Myocyte (in vitro differentiated cells): Measurements from ENCODE around the gene PADI3. TPM values are rescaled to one million over a fixed set of nuclear protein-coding genes. Genes with fewer than 3 reads are reported as not detected.

Experiments used
- DNase-seq: peaks from one replicate; pipeline ENCODE4 v3.0.0-alpha.2; 2012; ENCODE audit warnings: low read depth
- total RNA-seq: library from RNA; depleted of rRNA; stranded (reverse); fragments of >200 nt; gene quantifications from 2 replicates; pipeline ENCODE4 v1.2.3, GENCODE V29; 2014

PADI3 gene
- total RNA-seq, 1 donor from 2014 or later, result not detected

GRCh38 chr1:17214876-17215544 lies 33.9 kb upstream of the PADI3 start:
- no peak for DNase-seq

DNA sequence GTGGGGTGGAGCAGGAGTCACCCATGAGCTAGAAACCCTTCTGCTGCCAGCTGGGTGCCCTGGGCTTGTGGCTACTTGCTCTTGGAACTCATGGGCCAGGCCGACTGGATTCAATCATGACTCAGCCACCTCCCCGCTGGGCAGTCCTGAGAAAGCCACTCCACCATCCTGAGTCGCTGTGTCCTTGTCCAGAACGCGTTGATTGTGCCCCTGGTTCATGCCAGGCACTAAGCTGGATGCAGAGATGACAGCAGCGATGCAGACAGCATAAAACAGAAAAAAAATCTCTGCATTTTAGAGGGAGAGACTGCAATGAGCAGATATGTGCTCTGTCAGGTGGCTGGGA lies 33.4 kb upstream of the PADI3 start:
- peak; percentile 40 for DNase-seq

DNA sequence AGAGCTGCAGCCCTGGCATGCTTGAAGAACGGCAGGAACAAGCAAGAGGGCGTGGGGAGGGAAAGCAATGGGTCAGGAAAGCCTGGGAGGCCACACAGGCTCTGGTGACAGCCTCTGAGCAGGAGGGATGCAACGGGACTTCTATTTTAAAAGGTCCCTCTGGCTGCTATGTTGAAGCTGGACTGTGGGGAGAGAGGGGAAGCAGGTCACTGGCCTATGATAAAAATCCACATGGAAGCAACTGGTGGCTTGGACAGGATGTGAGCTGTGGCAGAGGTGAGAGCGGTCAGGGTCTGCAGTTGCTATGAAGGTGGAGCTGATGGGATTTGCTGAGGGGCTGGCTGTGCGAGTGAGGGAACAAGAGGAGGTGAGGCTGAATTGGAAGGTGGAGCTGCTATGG lies 32.8 kb upstream of the PADI3 start:
- DNase-seq, result no peak

DNA sequence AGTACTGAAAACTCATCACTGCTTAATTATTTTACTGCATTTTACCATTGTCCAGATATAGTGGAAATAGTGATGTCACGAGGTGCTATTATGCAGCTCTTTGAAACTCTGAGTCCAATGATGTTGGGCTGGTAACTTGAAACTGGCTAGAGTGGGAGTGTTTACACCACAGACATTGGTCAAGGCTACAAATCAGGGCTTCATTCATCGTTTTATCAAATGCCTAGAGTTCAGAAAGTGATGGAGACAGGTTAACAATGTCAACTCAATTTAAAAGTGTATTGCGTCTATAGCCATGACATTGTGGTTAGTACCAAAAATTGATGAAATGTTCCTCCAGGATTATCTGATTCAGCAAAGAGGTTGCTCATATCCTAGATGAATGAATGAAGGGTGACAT lies 31.3 kb upstream of the PADI3 start:
- no peak for DNase-seq

GRCh38 chr1:17218939-17219338 lies 30.0 kb upstream of the PADI3 start:
- no peak for DNase-seq

DNA sequence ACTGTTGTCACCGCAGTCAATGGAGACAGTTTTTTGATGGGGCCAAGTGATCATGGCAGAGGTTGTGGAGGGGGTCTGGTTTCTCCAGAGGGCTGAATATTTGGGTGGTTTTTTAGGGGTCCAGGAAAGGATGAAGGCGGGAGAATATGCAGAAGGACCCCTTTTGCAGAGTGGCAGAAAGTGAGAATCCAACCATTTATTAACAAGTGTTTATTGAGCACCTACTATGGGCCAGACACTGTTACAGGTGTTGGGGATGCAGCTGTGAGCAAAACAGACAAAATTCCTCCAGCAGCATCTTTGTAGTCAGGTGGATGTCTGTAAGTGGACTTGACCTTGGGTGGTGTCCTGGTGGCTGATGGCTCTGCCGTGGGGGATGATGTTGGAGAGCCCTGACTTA lies 28.6 kb upstream of the PADI3 start:
- DNase-seq, result no peak

- no peak for DNase-seq
Observed at GRCh38 chr1:17222557-17222956, 26.3 kb upstream of the PADI3 start.

GRCh38 chr1:17224434-17224833 lies 24.5 kb upstream of the PADI3 start:
- DNase-seq, result no peak

- no peak for DNase-seq
Observed at GRCh38 chr1:17225140-17225539, 23.8 kb upstream of the PADI3 start.

GRCh38 chr1:17227358-17227915 lies 21.5 kb upstream of the PADI3 start:
- no peak for DNase-seq

DNA sequence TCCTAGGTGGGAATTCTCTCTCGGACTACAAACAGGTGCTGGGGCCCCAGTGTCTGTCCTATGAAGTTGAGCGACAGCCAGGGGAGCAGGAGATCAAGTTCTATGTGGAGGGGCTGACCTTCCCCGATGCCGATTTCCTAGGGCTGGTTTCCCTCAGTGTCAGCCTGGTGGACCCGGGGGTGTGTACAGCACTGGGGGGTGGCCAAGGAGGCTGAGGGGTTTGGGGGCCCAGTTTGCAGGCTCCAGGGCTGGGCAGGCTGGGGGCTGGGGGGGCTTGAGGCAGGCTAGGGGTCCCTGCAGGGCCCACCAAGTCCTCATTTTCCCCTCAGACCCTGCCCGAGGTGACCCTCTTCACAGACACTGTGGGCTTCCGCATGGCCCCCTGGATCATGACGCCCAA lies 20.3 kb upstream of the PADI3 start:
- no peak for DNase-seq

GRCh38 chr1:17229379-17229778 lies 19.5 kb upstream of the PADI3 start:
- no peak for DNase-seq

DNA sequence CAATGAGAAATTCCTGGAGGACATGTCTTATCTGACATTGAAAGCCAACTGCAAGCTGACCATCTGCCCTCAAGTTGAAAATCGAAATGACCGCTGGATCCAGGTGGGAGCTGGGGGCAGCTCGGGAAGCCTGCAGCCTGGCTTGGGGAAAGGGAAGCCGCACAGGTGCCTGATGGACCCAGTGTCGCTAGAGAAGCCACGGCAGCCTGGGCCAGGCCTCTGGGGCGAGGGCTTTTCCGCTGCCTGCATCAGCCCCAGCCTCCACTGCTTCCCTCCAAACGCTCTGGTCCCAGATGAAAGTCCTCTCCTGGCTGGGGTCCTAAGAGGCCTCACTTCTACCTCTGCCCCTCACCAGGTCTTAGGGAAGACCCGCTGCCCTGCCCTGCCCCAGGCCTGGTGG lies 18.8 kb upstream of the PADI3 start:
- DNase-seq, result no peak

GRCh38 chr1:17230671-17231310 lies 18.1 kb upstream of the PADI3 start:
- DNase-seq, result no peak

DNA sequence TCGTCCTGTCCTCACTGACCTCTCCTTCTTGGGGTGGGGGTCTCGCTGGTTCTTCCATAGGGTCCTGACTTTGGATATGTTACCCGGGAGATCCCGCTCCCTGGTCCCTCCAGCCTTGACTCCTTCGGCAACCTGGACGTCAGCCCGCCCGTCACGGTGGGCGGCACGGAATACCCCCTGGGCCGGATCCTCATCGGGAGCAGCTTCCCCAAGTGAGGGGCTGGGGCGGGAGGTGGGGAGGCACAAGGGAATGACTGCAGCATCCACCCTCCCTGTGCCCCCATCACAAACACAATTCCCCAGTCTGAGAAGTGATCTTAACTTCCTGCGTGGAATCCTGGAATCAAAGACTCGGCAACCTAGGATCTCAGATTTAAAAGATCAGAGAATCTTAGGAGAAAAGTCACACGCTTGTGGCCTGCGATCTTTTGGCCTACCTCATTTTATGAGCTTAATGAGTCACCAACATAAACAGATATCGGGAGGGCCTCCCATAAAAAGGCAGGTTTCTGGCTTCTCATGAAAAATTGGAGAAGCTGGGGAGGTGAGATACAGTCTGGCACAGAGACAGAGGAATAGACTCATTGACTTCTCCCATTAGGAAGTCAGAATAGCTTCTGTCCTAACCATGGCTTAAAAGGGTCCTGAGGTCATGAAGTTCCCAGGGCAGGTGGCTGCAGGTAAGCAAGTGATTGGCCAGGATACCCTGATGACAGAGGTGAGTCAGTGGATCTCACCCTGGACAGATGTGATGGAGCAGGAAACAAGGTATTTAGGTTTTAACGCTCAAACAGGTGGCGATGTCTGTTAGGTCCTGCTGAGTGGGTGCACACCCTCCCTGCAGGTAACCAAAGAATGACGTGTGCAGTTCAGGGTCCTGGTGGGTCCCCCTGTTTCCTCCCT lies 15.9 kb upstream of the PADI3 start:
- peak; percentile 31 for DNase-seq

GRCh38 chr1:17233675-17234320 lies 15.1 kb upstream of the PADI3 start:
- DNase-seq, result peak; percentile 91

GRCh38 chr1:17234405-17234804 lies 14.5 kb upstream of the PADI3 start:
- DNase-seq, result no peak

- DNase-seq, result no peak
Observed at GRCh38 chr1:17235135-17235885, 13.6 kb upstream of the PADI3 start.

GRCh38 chr1:17236779-17237560 lies 11.9 kb upstream of the PADI3 start:
- DNase-seq, result peak; percentile 89

GRCh38 chr1:17237561-17237903 lies 11.4 kb upstream of the PADI3 start:
- no peak for DNase-seq
